Muscle layer of duodenum (tissue), 2 donors: ENCODE results near the gene ETV4.

Experiments used
- H3K27ac ChIP-seq: one replicate; pipeline ENCODE4 v1.7.0; 2013; ENCODE audit warnings: mild to moderate bottlenecking, low read length
- H3K27me3 ChIP-seq: one replicate; pipeline ENCODE4 v1.7.0; 2013; ENCODE audit warnings: low read depth, mild to moderate bottlenecking, control low read depth, low read length
- H3K36me3 ChIP-seq, 2 donors: one replicate each; pipeline ENCODE4 v1.7.0; 2013; ENCODE audit warnings: low read length in 2 of 2, control low read depth in 1 of 2, mild to moderate bottlenecking in 1 of 2; ENCODE audit not compliant: insufficient read depth in 2 of 2, control insufficient read depth in 1 of 2
- H3K4me1 ChIP-seq, 2 donors: one replicate each; pipeline ENCODE4 v1.7.0; 2013; ENCODE audit warnings: low read length in 2 of 2, mild to moderate bottlenecking in 2 of 2, control low read depth in 1 of 2, moderate library complexity in 1 of 2; ENCODE audit not compliant: insufficient read depth in 2 of 2, control insufficient read depth in 1 of 2
- H3K4me3 ChIP-seq, 2 donors: one replicate each; pipeline ENCODE4 v1.7.0; 2013; ENCODE audit warnings: low read length in 2 of 2, low read depth in 1 of 2, mild to moderate bottlenecking in 1 of 2
- H3K9me3 ChIP-seq, 2 donors: one replicate each; pipeline ENCODE4 v1.7.0; 2013; ENCODE audit warnings: low read length in 2 of 2, control low read depth in 1 of 2, mild to moderate bottlenecking in 1 of 2; ENCODE audit not compliant: control insufficient read depth in 1 of 2
- donor health status: healthy.

Gene ETV4

DNA sequence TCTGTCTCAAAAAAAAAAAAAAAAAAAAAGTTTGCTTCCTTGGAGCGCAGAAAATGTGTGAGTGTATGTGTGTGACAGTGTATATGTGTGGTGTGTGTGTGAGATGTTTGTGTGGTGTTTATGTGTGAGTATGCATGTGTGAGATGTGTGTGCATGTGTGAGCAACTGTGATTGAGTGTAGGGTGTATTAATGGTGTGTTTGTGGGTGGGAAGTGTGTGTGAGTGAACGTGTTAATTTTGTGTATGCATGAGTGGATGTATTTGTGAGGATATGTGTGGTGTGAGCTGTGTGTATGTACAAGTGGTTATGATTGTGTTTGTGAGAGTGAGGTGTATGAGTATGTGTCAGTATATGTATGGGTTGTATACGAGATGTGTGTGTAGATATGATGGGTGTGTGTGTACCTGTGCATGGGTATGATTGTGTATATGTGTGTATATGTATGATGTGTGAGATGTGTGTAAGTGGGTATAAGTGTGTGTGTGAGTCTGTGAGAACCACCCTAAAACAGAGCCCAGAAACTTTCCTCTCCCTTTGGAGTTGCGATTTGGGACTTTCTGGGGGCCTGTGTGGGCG lies 22.5 kb upstream of the ETV4 start:
- Histone ChIP-seq H3K36me3 (no peaks in the 10 kb centered on the region), H3K4me1 (no peaks in the 10 kb centered on the region), H3K9me3 (no peaks in the 10 kb centered on the region), H3K4me3 (no peak overlapping the region), H3K27ac (no peak overlapping the region), H3K27me3 (peaks cover 3% of the 10 kb centered on the region)

DNA sequence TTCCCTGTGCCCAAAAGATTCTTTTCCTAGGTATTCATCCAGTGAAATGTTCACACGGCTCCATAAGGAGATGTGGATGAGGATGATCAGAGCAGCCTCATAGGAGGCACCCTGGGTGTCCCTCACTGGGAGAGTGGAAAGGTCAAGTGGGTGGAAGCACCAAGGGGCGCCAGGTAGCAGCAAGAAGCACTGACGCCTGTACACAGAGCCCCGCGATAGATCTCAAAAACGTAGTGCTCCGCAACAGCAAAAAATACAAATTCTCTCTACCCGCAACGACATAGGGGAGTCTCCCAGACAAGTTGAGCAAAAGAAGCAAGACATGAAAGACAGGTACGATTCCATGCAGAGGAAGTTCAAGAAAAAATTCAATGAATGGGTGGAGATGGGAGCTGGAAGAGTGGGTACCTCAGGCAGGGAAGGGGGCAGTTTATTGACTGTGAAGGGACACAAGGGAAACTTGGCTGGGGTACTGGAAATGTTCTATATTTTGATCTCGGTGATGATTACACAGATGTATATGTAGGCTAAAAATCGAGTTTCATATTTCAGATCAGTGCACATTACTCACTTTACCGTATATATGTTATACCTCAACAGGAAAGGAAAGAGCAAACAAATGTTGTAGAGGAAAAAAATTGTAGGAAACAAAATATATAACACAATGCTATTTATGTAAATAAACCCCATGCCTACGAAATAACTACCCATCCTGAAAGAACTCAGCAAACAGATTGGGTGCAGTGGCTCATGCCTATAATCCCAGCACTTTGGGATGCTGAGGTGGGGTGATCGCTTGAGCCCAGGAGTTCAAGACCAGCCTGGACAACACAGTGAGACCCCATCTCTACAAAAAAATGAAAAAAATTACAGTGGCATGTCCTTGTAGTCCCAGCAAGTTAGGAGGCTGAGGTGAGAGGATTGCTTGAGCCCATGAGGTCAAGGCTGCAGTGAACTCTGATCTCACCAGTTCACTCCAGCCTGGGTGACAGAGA lies 17.8 kb upstream of the ETV4 start:
- Histone ChIP-seq H3K27me3 (peaks cover 4% of the 10 kb centered on the region), H3K4me3 (no peak overlapping the region), H3K36me3 (no peaks in the 10 kb centered on the region), H3K27ac (no peak overlapping the region), H3K9me3 (no peaks in the 10 kb centered on the region), H3K4me1 (peaks cover 0 to 9% of the 10 kb centered on the region in 2 donors)

- Histone ChIP-seq H3K27me3 (peaks cover 4% of the 10 kb centered on the region), H3K9me3 (no peaks in the 10 kb centered on the region), H3K27ac (no peak overlapping the region), H3K4me3 (no peak overlapping the region), H3K4me1 (peaks cover 0 to 9% of the 10 kb centered on the region in 2 donors), H3K36me3 (no peaks in the 10 kb centered on the region)
Measured at GRCh38 chr17:43562679-43563599, 16.8 kb upstream of the ETV4 start.

- no peak overlapping the region for H3K4me3 ChIP-seq
- peaks cover 4% of the 10 kb centered on the region for H3K27me3 ChIP-seq
- peaks cover 6 to 9% of the 10 kb centered on the region in 2 donors for H3K4me1 ChIP-seq
- no peaks in the 10 kb centered on the region for H3K9me3 ChIP-seq
- H3K36me3 ChIP-seq: no peaks in the 10 kb centered on the region
- H3K27ac ChIP-seq: no peak overlapping the region
Measured at GRCh38 chr17:43560461-43561427, 14.6 kb upstream of the ETV4 start.

DNA sequence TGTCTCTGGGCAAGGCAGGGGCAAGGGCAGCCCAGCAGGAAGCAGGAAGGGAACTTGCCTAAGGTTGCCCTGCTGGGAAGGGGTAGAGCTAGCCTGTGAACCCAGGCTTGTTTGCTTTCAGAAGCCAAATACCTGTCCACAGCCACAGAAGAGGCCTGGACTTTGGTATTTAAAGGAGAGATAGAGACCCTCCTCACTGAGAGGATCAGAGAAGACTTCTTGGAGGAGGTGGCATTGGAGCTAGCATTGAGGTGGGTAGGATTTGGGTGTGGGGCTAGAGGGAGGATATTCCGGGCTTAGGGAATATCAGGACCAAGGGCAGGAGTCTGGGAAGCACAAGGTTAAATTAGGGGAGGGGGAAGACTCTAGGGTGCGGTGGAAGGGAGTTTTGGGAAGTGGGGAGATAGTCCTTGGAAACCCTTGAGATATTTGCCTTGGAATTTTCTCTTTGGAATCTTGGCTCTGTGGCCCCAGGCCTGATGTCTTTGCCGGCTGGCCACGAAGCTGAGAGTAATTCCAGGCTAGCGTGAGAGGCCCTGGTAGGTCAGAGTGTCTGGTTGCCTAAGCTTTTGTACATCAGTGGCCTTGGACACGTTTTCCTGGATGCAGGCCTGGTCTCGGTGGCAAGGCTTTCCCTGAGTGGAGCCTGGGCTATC lies 13.1 kb upstream of the ETV4 start:
- H3K4me1 ChIP-seq: peaks cover 6 to 9% of the 10 kb centered on the region in 2 donors
- H3K27ac ChIP-seq: no peak overlapping the region
- peaks cover 4% of the 10 kb centered on the region for H3K27me3 ChIP-seq
- no peak overlapping the region for H3K4me3 ChIP-seq
- no peaks in the 10 kb centered on the region for H3K36me3 ChIP-seq
- no peaks in the 10 kb centered on the region for H3K9me3 ChIP-seq

DNA sequence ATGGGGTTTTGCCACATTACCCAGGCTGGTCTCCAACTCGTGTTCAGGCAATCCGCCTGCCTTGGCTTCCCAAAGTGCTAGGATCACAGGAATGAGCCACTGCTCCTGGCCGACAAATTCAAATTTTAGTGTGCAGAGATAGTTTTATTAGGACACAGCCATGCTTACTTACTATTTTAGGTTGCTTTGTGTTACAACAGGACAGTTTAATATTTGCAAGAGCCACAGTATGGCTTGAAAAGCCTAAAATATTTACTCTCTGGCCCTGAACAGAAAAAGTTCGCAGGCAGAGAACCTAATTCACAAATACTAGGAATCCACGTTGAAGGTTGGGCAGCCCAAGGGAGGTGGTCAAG lies 12.6 kb upstream of the ETV4 start:
- no peak overlapping the region for H3K4me3 ChIP-seq
- no peak overlapping the region for H3K27ac ChIP-seq
- no peaks in the 10 kb centered on the region for H3K9me3 ChIP-seq
- H3K4me1 ChIP-seq: peaks cover 6 to 9% of the 10 kb centered on the region in 2 donors
- H3K36me3 ChIP-seq: no peaks in the 10 kb centered on the region
- H3K27me3 ChIP-seq: peaks cover 4% of the 10 kb centered on the region

DNA sequence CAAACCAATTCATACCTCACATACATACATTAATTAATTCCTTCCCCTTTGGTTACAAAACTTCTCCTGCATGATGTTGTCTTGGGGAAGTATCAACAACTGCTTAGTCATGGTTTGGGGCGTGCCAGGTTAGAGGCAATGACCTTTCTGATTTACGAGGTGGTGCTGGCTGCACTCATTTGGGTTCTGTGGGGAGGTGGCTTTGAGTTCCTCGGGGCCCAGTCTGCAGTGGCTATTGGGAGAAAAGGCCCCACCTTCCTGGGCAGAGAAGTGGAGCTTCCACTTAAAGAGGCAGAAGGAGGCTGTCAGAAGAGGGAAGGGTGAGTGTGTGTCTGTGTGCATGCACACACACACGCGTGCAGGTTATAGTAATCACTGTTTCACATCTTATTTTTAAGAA lies 10.2 kb upstream of the ETV4 start:
- H3K27ac ChIP-seq: no peak overlapping the region
- no peaks in the 10 kb centered on the region for H3K36me3 ChIP-seq
- H3K4me3 ChIP-seq: no peak overlapping the region
- no peaks in the 10 kb centered on the region for H3K9me3 ChIP-seq
- H3K27me3 ChIP-seq: no peaks in the 10 kb centered on the region
- H3K4me1 ChIP-seq: peaks cover 9 to 11% of the 10 kb centered on the region in 2 donors

DNA sequence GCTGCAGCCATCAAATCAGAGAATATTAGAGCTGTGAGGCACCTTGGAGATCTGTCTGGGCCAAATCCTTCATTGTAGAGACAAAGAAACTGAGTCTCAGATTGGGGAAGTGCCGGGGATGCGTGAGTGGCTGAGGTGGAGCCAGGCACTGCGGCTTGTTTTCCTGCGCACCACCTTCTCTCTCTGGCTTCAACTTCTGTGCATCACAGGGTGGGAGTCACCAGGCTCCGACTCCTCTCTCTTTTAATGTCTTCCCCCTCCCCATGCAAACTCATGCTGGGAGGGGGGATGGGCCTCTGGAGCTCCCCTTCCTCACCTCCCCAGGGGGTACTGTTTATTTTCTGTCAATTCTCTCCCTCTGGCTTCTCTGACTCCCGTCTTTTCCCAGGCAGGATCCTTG lies 8.7 kb upstream of the ETV4 start:
- Histone ChIP-seq H3K36me3 (no peaks in the 10 kb centered on the region), H3K9me3 (no peaks in the 10 kb centered on the region), H3K4me3 (no peak overlapping the region), H3K27ac (no peak overlapping the region), H3K4me1 (peaks cover 9 to 11% of the 10 kb centered on the region in 2 donors), H3K27me3 (no peaks in the 10 kb centered on the region)

- peaks cover 9 to 11% of the 10 kb centered on the region in 2 donors for H3K4me1 ChIP-seq
- no peaks in the 10 kb centered on the region for H3K9me3 ChIP-seq
- H3K36me3 ChIP-seq: no peaks in the 10 kb centered on the region
- no peak overlapping the region for H3K4me3 ChIP-seq
- no peak overlapping the region for H3K27ac ChIP-seq
- no peaks in the 10 kb centered on the region for H3K27me3 ChIP-seq
Measured at GRCh38 chr17:43553573-43553972, 7.4 kb upstream of the ETV4 start.

GRCh38 chr17:43552229-43552837 lies 6.2 kb upstream of the ETV4 start:
- no peak overlapping the region for H3K27ac ChIP-seq
- no peak overlapping the region for H3K4me3 ChIP-seq
- no peaks in the 10 kb centered on the region for H3K36me3 ChIP-seq
- no peaks in the 10 kb centered on the region for H3K9me3 ChIP-seq
- no peaks in the 10 kb centered on the region for H3K27me3 ChIP-seq
- peaks cover 9 to 11% of the 10 kb centered on the region in 2 donors for H3K4me1 ChIP-seq
